Measurements from ENCODE around the gene SYTL3.

GRCh38 chr6:158803733-158804143 is 153.9 kb downstream of the SYTL3 start:
- TF ChIP-seq CTCF (IDR thresholded peaks at IDR 0.05 in 4 of 5, conservative IDR thresholded peaks at IDR 0.05 in 1 of 5) (no peak), POLR2A (IDR thresholded peaks at IDR 0.05) (no peak)

Measured in gastrocnemius medialis (tissue), 4 donors.